Prostate gland (tissue), 2 donors: ENCODE data around the gene NTM.

Experiments used
- CTCF ChIP-seq, 4 experiments: fragments of 200-600 bp in 2 of 4; fragments of 450-650 bp in 2 of 4; sonication (generic) in 2 of 4; IDR thresholded peaks; 1 replicate in 3 of 4; 2 replicates in 1 of 4; pipeline ENCODE4 v1.5.1; 2016 to 2019; ENCODE audit warnings: antibody characterized with exemption in 4 of 4, mild to moderate bottlenecking in 2 of 4, moderate library complexity in 2 of 4
- POLR2A ChIP-seq: fragments of 450-650 bp; IDR thresholded peaks from one replicate; pipeline ENCODE4 v1.6.1; 2016; ENCODE audit warnings: antibody characterized with exemption, mild to moderate bottlenecking
- POLR2AphosphoS5 ChIP-seq: sonication (generic); formaldehyde crosslinking; IDR thresholded peaks from one replicate; pipeline ENCODE4 v1.6.1; 2017; ENCODE audit warnings: antibody characterized with exemption

GRCh38 chr11:131465746-131466145, 95.3 kb downstream of the NTM start:
- TF ChIP-seq CTCF (IDR thresholded peaks at IDR 0.05) (no peak), POLR2AphosphoS5 (no peak), POLR2A (no peak)
